ENCODE measurements around the gene MCAT.

MCAT gene

GRCh38 chr22:43142880-43143562 lies at the start of gene MCAT:
Gene MCAT (minus strand): TSS chr22:43143398. CDS start chr22:43143348, 50 bp downstream.
- Histone ChIP-seq H3K4me3 (peak within 1 kb of the TSS; percentile 88), H3K4me2 (peak within 1 kb of the TSS; percentile 87), H3K4me1 (peaks cover 52% of the 10 kb centered on the region), H3K27ac (peak within 1 kb of the TSS; percentile 93), H3K9me3 (no peaks in the 10 kb centered on the region), H3K27me3 (no peaks in the 10 kb centered on the region), H4K20me1 (no peaks in the 10 kb centered on the region), H3K36me3 (peaks cover 35% of the 10 kb centered on the region), H3K9ac (peak within 1 kb of the TSS; percentile 85)
- TF ChIP-seq Cebpa-rat (IDR thresholded peaks at IDR 0.05): no peak

- no peak overlapping the region for H3K27ac ChIP-seq
- no peaks in the 10 kb centered on the region for H3K36me3 ChIP-seq
- H3K4me3 ChIP-seq: no peak overlapping the region
- H3K9ac ChIP-seq: no peak overlapping the region
- peaks cover 11% of the 10 kb centered on the region for H3K9me3 ChIP-seq
- H3K4me1 ChIP-seq: peaks cover 11% of the 10 kb centered on the region
- TF ChIP-seq Cebpa-rat (IDR thresholded peaks at IDR 0.05): no peak
- no peak overlapping the region for H3K4me2 ChIP-seq
- H3K27me3 ChIP-seq: no peaks in the 10 kb centered on the region
- H4K20me1 ChIP-seq: no peaks in the 10 kb centered on the region
Observed at GRCh38 chr22:43191831-43192230, 48.6 kb upstream of the MCAT start.

GRCh38 chr22:43188829-43189545 lies 45.8 kb upstream of the MCAT start:
- Histone ChIP-seq H3K4me3 (no peak overlapping the region), H4K20me1 (peaks cover 20% of the 10 kb centered on the region), H3K4me2 (no peak overlapping the region), H3K4me1 (peaks cover 30% of the 10 kb centered on the region), H3K9ac (no peak overlapping the region), H3K36me3 (peaks cover 6% of the 10 kb centered on the region; the same call in 1 of the 2 replicates), H3K9me3 (peaks cover 11% of the 10 kb centered on the region), H3K27me3 (no peaks in the 10 kb centered on the region), H3K27ac (no peak overlapping the region)
- no peak for TF ChIP-seq Cebpa-rat (IDR thresholded peaks at IDR 0.05)

GRCh38 chr22:43187171-43188099 lies 44.2 kb upstream of the MCAT start:
- Histone ChIP-seq H3K4me3 (peak overlapping the region; percentile 88), H3K4me1 (peaks cover 32% of the 10 kb centered on the region)
- TF ChIP-seq Cebpa-rat (IDR thresholded peaks at IDR 0.05): no peak

GRCh38 chr22:43186272-43187170 lies 43.3 kb upstream of the MCAT start, which contains the start of gene TTLL12:
Gene TTLL12 (minus strand): TSS chr22:43187134. CDS start chr22:43187069, 65 bp downstream.
- Histone ChIP-seq H3K9me3 (peaks cover 11% of the 10 kb centered on the region), H3K4me1 (peaks cover 32% of the 10 kb centered on the region), H4K20me1 (peaks cover 45% of the 10 kb centered on the region), H3K9ac (peak within 1 kb of the TSS; percentile 94), H3K36me3 (peaks cover 31% of the 10 kb centered on the region), H3K4me2 (peak within 1 kb of the TSS; percentile 98), H3K27me3 (no peaks in the 10 kb centered on the region), H3K27ac (peak within 1 kb of the TSS; percentile 94), H3K4me3 (peak within 1 kb of the TSS; percentile 88)
- no peak for TF ChIP-seq Cebpa-rat (IDR thresholded peaks at IDR 0.05)

More at GRCh38 chr22:43187171-43188099, 44.2 kb upstream of the MCAT start:
- H3K27me3 ChIP-seq: no peaks in the 10 kb centered on the region
- peaks cover 11% of the 10 kb centered on the region for H3K9me3 ChIP-seq
- peaks cover 35% of the 10 kb centered on the region for H4K20me1 ChIP-seq
- peak overlapping the region; percentile 83 for H3K27ac ChIP-seq
- peak overlapping the region; percentile 86 for H3K4me2 ChIP-seq
- H3K36me3 ChIP-seq: peaks cover 22% of the 10 kb centered on the region
- H3K9ac ChIP-seq: peak overlapping the region; percentile 69; the same call in 1 of the 2 replicates

- Histone ChIP-seq H3K9ac (peak overlapping the region; percentile 94), H3K27me3 (no peaks in the 10 kb centered on the region), H3K4me3 (peak overlapping the region; percentile 88), H3K9me3 (peaks cover 6% of the 10 kb centered on the region), H3K4me2 (peak overlapping the region; percentile 98), H3K4me1 (peaks cover 32% of the 10 kb centered on the region), H4K20me1 (peaks cover 51% of the 10 kb centered on the region), H3K36me3 (peaks cover 37% of the 10 kb centered on the region), H3K27ac (peak overlapping the region; percentile 94)
- no peak for TF ChIP-seq Cebpa-rat (IDR thresholded peaks at IDR 0.05)
Observed at GRCh38 chr22:43185860-43186261, 42.7 kb upstream of the MCAT start.

- no peak overlapping the region; the same call in 1 of the 2 replicates for H3K9ac ChIP-seq
- no peaks in the 10 kb centered on the region for H3K27me3 ChIP-seq
- no peak for TF ChIP-seq Cebpa-rat (IDR thresholded peaks at IDR 0.05)
- peaks cover 63% of the 10 kb centered on the region for H4K20me1 ChIP-seq
- 0 out of 2 replicates have a peak overlapping the region, but pooled peaks have one; percentile 30 for H3K27ac ChIP-seq
- no peak overlapping the region for H3K4me3 ChIP-seq
- H3K9me3 ChIP-seq: no peaks in the 10 kb centered on the region
- H3K4me1 ChIP-seq: peaks cover 32% of the 10 kb centered on the region
- H3K4me2 ChIP-seq: no peak overlapping the region
- H3K36me3 ChIP-seq: peaks cover 59% of the 10 kb centered on the region
Observed at GRCh38 chr22:43183496-43184277, 40.5 kb upstream of the MCAT start.

GRCh38 chr22:43182726-43183125 lies 39.5 kb upstream of the MCAT start:
- Histone ChIP-seq H3K9ac (no peak overlapping the region), H3K36me3 (peaks cover 66% of the 10 kb centered on the region)
- no peak for TF ChIP-seq Cebpa-rat (IDR thresholded peaks at IDR 0.05)

More at GRCh38 chr22:43182726-43183125, 39.5 kb upstream of the MCAT start:
- Histone ChIP-seq H4K20me1 (peaks cover 63% of the 10 kb centered on the region), H3K4me3 (no peak overlapping the region), H3K27ac (no peak overlapping the region), H3K9me3 (no peaks in the 10 kb centered on the region), H3K27me3 (no peaks in the 10 kb centered on the region), H3K4me1 (peaks cover 28% of the 10 kb centered on the region), H3K4me2 (no peak overlapping the region)

Measured in BLaER1 (cell line).